C1 segment of cervical spinal cord (tissue), 14 donors: ENCODE results near the gene PRKCQ.
"Not testable (repeated sequence)": the region's sequence is repeated elsewhere in the genome, so short reads cannot be mapped to it uniquely, and the experiment has no call there.

Experiments used
- DNase-seq, 14 donors: peaks; one replicate each; lab custom pipeline; 2025; lab: John Stamatoyannopoulos, UW

Gene PRKCQ

DNA sequence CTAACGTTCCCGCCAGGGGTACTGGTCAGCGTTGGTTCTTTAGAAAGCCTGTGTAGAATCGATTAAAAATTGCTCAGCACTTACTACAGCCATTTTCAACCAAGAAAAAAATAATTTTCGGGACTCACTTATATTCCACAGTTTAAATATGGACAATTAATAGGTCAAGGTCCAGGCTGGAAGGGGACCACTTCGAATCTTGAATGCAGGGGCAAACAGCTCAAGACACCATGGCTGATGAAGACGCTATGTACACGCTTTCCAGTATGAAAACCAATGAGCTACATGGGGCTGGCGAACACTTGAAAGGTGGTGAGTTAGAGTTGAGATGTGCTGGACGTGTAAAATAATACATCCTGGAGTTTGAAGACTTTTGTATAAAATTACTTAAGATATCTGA, 87.2 kb downstream of the PRKCQ start:
- DNase-seq = no peak

DNA sequence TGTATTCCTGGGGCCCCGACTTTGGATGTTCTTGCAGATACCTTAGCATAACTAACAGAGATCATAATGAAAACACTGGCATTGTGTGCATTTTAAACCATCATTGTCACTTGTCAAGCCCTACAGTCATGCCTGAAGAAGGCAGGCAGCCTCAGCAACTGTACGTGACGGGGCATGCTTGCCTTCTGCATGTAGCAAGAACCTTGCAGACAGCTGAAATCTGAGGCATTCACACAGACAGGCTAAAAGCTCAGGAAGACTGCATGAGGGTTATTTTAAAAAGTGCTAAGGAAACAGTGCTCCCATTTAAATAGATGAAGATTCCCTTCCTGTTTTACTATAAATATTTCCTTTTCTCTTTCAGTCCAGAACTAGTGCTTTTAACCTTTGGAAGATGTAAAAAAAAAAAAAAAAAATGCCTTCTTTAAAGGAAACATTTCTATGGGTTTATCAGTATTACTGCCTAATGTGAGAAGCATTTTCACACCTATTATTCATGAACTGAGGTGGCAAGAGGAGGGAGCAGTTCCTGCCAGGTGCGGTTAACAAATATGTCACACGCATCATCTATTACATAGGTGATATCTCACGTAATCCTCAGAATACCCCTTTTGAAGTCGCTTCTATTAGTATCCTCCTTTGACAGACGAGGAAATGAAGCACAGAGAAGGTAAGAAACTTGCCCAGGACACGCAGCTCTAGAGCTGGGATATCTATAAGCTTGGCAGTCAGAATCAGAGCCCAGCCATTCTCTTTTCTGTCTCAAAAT, 88.1 kb downstream of the PRKCQ start:
- no peak for DNase-seq

- no peak for DNase-seq
Observed at GRCh38 chr10:6490614-6491013, 89.5 kb downstream of the PRKCQ start.

DNA sequence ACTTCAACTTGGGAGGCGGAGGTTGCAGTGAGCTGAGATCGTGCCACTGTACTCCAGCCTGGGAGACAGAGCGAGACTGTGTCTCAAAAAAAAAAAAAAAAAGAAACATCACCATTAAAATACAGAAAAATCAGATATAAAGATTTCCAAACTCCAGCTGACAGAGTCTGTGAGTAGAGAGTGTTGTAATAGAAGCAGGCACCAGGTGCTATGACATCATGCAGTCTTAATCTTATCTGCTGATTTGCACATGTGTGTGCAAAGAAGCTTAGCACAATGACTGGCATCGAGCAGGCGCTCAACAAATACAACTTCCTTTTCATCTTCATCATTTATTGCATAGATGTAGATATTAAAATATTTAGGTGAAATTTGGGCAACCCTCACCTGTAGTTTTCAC, 92.2 kb downstream of the PRKCQ start:
- DNase-seq = no peak

DNA sequence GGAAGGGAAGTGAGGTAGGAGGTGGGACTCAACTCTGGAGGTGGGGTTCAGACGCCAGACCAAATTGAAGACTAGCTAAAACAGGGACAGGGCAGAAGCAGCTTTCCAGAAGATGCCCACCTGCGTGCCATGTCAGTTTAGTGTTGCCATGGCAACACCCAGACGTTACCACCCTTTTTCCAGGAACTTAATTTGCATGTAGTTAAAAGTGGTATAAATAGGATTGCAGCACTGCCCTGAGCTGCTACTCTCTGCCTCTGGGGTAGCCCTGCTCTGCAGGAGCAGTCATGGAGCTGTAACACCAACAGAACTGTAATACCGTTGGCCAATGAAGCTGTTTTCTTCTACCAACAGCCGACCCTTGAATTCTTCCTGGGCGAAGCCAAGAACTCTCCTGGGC, 93.8 kb downstream of the PRKCQ start:
- no peak for DNase-seq

DNA sequence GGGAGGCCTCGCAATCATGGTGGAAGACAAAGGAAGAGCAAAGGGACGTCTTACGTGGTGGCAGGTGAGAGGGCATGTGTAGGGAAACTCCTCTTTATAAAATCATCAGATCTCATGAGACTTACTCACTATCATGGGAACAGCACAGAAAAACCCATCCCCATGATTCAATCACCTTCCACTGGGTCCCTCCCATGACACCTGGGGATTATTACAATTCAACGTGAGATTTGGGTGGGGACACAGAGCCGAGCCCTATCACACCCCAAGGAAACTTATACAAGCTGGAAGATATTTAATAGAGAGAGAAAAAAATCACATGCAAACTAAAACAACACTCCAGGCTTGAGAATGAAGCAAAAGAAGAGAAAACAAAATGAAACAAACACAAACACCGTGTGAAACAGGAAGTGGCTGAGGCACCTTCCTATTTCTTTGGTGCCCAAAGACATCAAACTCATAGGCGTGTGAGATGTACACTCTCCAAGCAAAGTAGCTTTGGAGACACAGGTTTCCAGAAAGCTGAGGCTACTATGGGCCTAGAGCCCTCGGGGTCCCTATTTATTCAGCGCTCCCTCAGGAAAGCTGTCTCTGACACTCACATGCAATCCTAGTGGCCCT, 97.2 kb downstream of the PRKCQ start:
- DNase-seq = no peak

GRCh38 chr10:6478722-6479121, 101.4 kb downstream of the PRKCQ start:
- DNase-seq = no peak

- no peak for DNase-seq
Observed at GRCh38 chr10:6476989-6477388, 103.1 kb downstream of the PRKCQ start.

DNA sequence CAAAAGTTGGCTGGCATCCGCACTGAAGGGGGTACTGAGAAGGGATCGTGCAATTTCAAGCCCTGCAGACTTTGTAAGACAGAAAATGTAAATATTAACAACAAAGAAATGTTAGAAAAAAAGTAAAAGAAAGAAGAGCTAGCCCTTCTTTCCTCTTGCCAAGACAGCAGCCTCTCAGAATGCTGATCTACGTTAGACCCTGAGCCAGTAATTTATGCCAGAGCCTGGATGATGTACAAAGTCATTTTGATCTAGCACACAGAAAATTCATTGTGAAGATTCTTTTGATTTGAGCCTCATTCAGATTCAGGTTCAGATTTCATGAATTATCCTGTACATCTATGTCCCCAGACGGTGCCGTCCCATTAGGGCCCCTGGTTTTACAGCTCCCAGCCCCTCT, 105.2 kb downstream of the PRKCQ start:
- DNase-seq = no peak

GRCh38 chr10:6473901-6474370, 106.1 kb downstream of the PRKCQ start:
- no peak for DNase-seq

DNA sequence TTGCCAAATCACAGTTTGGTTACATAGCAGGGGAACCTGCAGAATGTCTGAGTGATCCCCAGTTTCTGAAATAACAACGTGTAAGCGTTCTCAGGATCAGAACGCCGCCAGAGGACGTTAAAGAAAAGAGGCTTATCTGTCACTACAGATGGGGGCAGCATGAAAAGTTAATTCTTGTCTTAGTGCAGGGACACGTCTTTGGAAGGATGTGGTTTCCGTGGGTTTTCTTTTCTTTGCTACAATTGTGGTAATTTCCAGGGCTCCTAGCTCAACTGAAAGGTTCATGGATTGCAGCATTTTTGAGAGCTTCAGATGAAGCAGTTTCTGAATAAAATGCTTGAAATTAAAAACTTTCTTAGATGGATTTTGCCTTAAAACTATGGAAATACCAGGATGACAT, 106.6 kb downstream of the PRKCQ start:
- no peak for DNase-seq

- not testable (repeated sequence) for DNase-seq
Observed at GRCh38 chr10:6472710-6473005, 107.4 kb downstream of the PRKCQ start.

DNA sequence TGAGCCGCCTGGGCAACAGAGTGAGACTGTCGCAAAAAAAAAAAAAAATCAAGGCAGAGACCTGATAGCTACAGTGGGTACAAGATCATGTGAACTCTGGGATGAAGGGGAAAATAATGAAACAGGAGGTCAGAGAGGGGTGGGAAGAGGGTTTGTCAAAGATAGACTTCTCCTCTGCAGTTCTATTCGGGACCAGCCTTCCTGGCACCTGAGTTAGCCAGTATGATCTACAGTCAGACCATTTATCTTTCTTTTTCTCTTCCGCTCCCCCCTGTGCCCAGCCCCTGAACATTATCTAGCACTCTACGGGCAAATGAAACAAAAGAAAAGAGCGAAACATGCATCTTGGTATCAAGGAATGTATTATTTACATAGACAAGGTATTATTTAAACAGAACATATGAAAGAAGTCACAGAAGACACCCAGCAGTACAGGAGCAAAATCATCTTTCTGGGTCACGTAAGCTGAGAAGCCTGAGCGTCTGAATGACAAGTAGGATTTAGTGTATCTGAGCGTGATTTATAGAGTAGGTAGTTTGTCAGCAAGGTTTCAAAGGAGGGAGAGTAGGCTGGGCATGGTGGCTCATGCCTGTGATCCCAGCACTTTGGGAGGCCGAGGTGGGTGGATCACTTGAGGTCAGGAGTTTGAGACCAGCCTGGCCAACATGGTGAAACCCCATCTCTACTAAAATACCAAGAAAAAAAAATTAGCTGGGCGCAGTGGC, 109.0 kb downstream of the PRKCQ start:
- no peak for DNase-seq

- DNase-seq = no peak
Observed at GRCh38 chr10:6469661-6470060, 110.4 kb downstream of the PRKCQ start.

DNA sequence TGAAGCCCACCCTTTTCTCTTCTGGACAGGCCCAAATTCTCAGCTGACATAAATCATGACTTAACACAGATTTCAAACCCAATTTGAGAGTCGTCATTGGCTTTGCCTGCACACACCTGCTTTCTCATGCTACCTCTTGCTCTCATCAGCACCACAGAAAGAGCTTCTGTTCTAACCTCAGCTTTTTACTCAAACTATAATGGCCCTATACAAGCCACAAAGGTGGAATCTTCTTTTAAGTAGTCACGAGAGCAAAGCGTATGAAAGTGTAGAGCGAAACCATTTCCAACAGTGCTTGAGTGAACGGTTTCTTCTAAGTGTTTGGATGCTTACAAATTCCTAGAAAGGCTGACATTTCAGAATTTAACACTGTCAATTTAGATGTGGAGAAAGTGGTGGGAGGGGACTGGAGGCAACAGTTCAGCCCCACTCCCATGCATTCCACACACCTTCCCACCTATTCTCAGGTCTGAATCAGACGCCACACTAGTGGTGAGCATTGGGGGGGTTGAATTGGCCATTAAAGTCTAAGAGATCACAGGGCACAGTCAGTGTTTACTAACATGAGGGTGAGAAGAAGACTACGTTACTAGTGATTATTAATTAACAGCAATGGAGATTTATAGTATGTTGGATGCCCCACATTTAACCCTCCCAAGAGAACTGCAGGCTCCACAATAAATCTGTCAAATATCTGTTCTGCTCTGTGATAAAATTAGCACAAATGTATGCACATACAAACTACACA, 114.0 kb downstream of the PRKCQ start:
- DNase-seq = no peak

DNA sequence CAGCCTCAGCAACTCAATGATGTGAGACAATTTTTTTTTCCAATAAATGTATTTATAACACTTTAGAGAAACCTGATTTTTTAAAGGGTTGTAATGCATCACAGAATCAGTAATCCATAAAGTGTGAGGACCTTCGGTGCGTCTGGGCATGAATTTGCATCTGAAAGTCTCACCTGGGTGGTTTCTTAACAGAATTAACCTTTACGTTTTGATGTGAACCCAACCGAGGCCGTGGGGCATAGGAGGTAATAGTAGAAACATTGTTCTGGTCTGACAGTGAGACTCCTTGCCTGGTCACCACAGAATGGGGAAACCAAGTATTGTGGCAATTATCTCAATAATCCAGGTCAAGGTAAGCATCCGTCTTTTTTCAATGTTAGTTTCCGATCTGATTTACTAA, 114.6 kb downstream of the PRKCQ start:
- DNase-seq = no peak

GRCh38 chr10:6464862-6465430, 115.1 kb downstream of the PRKCQ start:
- no peak for DNase-seq

DNA sequence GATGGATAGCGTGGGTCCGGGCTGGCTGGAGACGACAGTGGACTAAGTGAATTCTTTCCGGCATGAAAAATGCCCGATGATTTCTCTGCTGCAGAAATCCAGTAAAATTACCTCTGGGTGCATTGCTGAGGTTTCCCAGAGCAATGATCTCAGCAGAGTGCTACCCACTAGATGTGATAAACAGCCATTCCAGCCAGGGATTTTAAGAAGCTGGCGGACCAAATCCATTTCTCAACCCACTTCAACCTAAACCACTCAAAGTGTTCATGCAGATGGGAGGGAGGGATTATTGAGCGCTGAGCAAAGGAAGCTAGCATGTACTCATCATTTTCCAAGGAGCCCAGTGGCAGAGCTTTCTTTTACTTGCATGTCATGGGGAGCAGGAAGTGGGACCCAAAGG, 116.7 kb downstream of the PRKCQ start:
- DNase-seq = no peak

- no peak for DNase-seq
Observed at GRCh38 chr10:6461961-6462360, 118.1 kb downstream of the PRKCQ start.

DNA sequence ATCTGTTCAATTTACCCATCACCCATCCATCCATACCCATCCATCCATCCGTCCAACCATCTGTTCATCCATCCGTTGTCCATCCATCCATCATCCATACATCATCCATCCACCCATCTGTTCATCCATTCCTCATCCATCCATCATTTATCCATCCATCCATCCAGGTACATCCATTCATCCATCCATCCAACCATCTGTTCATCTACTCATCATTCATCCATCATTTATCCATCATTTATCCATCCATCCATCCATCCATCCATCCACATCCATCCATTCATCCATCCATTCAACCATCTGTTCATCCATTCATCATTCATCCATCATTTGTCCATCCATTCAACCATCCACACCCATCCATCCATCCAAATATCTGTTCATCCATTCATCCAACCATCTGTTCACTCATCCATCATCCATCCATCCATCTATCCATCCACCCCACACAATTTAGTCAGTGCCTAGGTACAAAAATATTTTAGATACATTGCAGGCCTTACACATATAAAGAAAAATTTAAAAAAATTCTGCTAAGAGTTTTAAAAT, 119.1 kb downstream of the PRKCQ start:
- no peak for DNase-seq

DNA sequence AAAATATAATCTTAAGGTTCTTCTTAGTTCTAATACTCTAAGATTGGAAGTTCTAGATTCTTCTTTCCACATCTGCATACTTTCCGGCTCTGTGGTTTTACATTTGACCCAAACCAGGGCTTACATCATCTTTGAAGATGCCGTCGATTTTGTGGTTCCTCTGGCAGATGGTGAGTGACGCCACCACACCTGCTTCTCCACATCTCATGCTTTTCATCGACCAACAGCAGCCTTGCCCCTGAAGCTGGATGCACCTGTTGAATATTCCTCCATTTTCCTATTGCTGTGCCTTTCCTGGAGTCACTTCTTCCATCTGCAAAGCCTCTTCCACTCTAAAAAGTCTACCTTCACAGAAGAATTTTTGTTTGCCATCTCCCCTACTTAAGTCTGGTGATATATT, 121.3 kb downstream of the PRKCQ start:
- no peak for DNase-seq

DNA sequence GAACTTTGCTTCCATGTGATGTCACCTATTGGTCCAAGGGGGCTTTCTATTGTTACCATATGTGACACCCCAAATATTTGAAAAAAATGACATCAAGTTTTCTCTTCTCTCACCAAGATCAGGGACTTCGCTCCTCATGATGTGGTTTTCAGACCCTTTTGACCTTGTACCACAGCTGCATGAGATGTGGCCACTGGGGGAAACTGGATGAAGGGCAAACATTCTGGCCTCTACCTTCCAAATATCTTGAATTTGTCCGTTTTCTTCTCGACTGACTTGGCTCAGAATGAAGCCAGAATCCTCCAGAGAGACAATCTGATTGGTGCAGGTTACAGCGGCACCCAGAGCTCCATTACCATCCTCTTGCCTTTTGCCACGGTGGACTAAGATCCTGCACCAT, 122.7 kb downstream of the PRKCQ start:
- no peak for DNase-seq
